Hepatocyte (in vitro differentiated cells): ENCODE data around the gene PTPRD.

Experiments
- EZH2phosphoT487 ChIP-seq: fragments of 200-600 bp; sonication (generic); IDR thresholded peaks from one replicate; pipeline ENCODE4 v1.6.1; 2018; ENCODE audit warnings: antibody characterized with exemption, mild to moderate bottlenecking, low read depth, moderate library complexity; ENCODE audit not compliant: unreplicated experiment, severe bottlenecking
- TF ChIP-seq, protein P1 (sequence below): fragments of 200-600 bp; sonication (generic); IDR thresholded peaks from 2 replicates; pipeline ENCODE4 v1.5.1; 2016; ENCODE audit warnings: antibody characterized with exemption, mild to moderate bottlenecking; ENCODE audit not compliant: poor library complexity

DNA sequence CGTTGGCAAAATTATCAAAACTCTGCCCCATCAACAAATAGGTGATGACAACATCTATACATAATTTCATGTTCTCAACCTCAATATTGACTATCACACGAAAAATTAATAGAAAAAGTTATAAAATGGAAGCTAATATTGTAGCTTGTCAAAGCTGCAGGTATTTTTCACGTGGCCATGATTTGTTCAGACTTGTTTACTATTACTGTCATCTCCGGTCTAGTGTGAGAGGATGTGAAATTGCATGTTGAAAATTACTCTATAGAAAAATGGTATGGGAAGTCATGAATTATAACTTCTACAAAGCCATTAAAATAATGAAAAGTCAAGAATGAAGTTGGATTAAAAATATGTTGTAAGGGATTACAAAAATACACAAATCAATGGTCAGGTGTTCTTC, 385.8 kb downstream of the PTPRD start:
- TF ChIP-seq, protein P1, sequence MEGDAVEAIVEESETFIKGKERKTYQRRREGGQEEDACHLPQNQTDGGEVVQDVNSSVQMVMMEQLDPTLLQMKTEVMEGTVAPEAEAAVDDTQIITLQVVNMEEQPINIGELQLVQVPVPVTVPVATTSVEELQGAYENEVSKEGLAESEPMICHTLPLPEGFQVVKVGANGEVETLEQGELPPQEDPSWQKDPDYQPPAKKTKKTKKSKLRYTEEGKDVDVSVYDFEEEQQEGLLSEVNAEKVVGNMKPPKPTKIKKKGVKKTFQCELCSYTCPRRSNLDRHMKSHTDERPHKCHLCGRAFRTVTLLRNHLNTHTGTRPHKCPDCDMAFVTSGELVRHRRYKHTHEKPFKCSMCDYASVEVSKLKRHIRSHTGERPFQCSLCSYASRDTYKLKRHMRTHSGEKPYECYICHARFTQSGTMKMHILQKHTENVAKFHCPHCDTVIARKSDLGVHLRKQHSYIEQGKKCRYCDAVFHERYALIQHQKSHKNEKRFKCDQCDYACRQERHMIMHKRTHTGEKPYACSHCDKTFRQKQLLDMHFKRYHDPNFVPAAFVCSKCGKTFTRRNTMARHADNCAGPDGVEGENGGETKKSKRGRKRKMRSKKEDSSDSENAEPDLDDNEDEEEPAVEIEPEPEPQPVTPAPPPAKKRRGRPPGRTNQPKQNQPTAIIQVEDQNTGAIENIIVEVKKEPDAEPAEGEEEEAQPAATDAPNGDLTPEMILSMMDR: no peak
- TF ChIP-seq EZH2phosphoT487: no peak
